GM19397 (cell line): ENCODE results near the gene ETV4.

ENCODE experiments used
- ATAC-seq: cut with Tn5 transposase; IDR thresholded peaks from one replicate; pipeline ENCODE4 v1.9.1; 2021; ENCODE audit warnings: mild to moderate bottlenecking, moderate library complexity; ENCODE audit not compliant: unreplicated experiment

ETV4 gene

GRCh38 chr17:43573579-43574321, 27.6 kb upstream of the ETV4 start:
- no peak for ATAC-seq

GRCh38 chr17:43572368-43572980, 26.3 kb upstream of the ETV4 start:
- no peak for ATAC-seq

GRCh38 chr17:43570518-43570928, 24.4 kb upstream of the ETV4 start:
- no peak for ATAC-seq

GRCh38 chr17:43568506-43569082, 22.5 kb upstream of the ETV4 start:
- ATAC-seq, result no peak

GRCh38 chr17:43563600-43564594, 17.8 kb upstream of the ETV4 start:
- ATAC-seq, result no peak

GRCh38 chr17:43562679-43563599, 16.8 kb upstream of the ETV4 start:
- ATAC-seq, result no peak

- no peak for ATAC-seq
Observed at GRCh38 chr17:43560461-43561427, 14.6 kb upstream of the ETV4 start.

- no peak for ATAC-seq
Observed at GRCh38 chr17:43559161-43559816, 13.1 kb upstream of the ETV4 start.

- ATAC-seq, result no peak
Observed at GRCh38 chr17:43558805-43559160, 12.6 kb upstream of the ETV4 start.

- no peak for ATAC-seq
Observed at GRCh38 chr17:43556292-43556691, 10.2 kb upstream of the ETV4 start.

GRCh38 chr17:43554857-43555256, 8.7 kb upstream of the ETV4 start:
- no peak for ATAC-seq

GRCh38 chr17:43553573-43553972, 7.4 kb upstream of the ETV4 start:
- ATAC-seq, result no peak

- no peak for ATAC-seq
Observed at GRCh38 chr17:43552229-43552837, 6.2 kb upstream of the ETV4 start.

- ATAC-seq, result no peak
Observed at GRCh38 chr17:43550754-43551153, 4.6 kb upstream of the ETV4 start.

- no peak for ATAC-seq
Observed at GRCh38 chr17:43549496-43549895, 3.4 kb upstream of the ETV4 start.

GRCh38 chr17:43548689-43549379, 2.7 kb upstream of the ETV4 start:
- no peak for ATAC-seq

- ATAC-seq, result no peak
Observed at GRCh38 chr17:43547659-43548256, 1.6 kb upstream of the ETV4 start.
